HG02840 (cell line): Measurements from ENCODE around the gene NEK6.

Experiments
- ATAC-seq: cut with Tn5 transposase; IDR thresholded peaks from one replicate; pipeline ENCODE4 v1.9.1; 2021; ENCODE audit warnings: mild to moderate bottlenecking, moderate library complexity, moderate number of reproducible peaks; ENCODE audit not compliant: unreplicated experiment, low FRiP score

NEK6 gene

DNA sequence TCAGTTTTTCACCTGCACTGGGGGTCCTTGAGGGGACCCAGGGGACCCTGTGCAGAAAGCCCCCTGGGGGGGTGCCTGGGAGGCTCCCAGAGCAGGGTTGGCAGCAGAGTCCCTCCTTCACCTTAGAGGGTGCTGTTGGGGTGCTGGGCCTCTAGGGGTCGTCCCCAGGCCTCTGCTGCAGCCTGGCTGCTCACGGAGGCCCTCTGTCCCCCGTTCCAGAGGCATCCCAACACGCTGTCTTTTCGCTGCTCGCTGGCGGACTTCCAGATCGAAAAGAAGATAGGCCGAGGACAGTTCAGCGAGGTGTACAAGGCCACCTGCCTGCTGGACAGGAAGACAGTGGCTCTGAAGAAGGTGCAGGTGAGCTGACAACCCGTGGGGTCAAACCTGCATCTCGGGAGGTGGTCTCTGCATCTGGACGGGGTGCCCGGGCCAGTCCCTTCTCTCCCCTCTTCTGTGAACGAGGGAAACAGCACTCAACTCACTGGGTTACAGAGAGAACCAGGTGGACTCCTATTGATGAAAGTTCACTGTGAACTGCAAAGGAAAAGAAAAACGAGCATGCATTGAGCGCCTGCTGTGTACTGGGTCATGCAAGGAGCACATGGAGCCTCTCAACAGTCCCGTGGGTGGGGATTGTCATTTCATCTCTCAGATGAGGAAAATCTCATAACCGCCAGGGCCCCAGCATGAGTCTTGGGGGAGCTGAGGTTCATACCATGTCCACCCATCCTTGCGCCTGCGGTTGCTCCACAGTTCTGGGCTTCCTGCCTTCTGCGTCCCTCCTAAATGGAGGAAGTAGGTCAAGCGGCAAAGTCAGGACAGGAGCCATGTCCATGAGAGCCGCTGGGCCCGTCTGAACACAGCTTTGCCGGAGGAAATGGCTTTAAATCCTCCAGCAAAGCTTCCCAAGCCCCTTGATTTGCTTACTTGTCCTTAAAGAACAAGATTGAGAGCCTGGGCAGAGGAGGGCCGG is 54.8 kb downstream of the NEK6 start:
- no peak for ATAC-seq

DNA sequence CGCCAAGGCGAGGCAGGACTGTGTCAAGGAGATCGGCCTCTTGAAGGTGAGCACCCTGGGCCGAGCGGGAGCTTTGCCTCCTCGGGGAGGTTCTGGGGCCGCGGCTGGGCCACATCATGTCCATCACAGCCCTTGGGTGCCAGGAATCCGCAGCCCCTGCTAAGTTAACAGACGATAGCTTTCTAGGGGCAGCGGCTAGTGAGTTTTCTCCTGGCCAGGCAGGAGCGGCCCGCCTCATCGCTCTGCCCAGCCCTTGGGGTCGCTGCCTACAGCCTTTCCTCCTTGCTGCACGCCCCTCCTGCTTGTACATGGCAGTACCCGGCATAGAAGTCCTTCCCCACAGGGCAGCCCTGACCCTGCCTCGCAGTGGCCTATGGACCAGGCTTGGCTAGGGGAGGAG is 56.2 kb downstream of the NEK6 start:
- ATAC-seq, result no peak

DNA sequence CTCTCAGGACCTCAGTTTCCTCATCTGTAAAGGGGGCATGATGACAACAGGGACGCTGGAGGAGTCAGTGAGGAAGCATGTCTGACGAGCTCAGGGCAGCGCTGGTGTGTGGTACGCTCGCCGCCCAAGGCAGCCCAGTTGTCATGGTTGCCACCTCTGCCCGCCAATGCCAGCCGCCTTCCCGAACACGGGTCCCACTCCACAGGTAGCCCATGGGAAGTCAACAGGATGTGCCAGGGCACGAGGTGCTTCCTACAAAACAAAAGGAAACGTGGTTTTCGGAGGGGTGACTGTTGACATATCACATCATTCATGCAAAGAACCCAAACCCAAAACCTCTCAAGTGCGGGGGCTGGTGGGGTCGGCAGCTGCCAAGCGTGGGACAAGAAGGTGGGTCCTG is 58.1 kb downstream of the NEK6 start:
- ATAC-seq, result no peak

GRCh38 chr9:124320062-124320973 is 62.6 kb downstream of the NEK6 start:
- no peak for ATAC-seq

DNA sequence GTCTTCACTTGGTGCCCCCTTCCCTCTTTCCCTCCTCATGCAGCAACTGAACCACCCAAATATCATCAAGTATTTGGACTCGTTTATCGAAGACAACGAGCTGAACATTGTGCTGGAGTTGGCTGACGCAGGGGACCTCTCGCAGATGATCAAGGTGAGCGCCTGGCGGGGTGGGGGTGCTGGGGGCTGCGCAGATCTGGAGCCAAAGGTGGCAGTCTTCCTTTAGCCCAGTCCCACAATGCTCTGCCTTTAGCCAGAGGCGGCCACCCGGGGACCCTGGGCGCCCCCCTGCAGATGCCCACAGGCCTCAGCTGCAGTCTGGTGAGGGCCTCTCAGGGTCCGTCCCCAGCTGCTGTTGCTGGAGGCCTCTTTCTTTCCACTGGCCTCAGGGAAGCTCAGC is 63.7 kb downstream of the NEK6 start:
- no peak for ATAC-seq

GRCh38 chr9:124321935-124322334 is 64.2 kb downstream of the NEK6 start:
- no peak for ATAC-seq

DNA sequence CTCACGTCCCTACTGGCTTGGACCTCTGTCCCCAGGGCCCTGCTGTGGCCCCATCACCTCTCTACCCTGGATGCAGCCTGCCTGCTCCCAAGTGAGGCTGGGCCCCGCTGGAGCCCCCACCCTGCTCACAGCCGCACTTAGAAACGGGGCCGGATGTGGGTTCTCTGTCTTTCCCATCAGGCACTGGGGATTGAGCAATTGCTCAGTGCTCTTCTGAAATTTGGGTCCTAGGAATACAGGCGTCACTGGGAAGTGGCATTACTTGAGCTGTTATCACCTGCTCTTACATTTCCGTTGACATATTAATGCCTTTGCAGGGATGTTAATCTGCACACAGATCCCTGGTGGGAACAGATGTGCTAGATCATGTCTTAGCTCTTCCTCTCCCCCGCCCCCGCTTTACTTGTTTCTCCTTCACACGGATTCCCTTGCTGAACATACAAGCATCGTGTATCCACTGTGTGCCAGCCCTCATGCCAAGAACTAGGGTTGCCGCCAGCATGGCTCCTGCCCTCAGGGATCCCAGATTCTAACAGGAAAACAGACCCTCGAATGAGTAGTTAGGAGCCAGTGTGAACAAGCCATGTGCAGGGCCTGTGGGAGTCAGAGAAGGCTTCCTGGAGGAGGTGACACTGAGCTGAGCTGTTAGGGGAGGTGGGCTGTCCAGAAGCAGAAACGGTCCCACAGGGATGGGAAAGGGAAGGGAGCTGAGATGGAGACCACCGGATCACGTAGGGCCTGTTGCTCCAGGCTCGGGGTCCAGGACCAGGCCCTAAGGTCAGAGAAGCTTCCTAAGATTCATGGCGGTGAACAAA is 65.1 kb downstream of the NEK6 start:
- ATAC-seq, result no peak

- no peak for ATAC-seq
These were observed 66.2 kb downstream of the NEK6 start for GRCh38 chr9:124323904-124324303.

DNA sequence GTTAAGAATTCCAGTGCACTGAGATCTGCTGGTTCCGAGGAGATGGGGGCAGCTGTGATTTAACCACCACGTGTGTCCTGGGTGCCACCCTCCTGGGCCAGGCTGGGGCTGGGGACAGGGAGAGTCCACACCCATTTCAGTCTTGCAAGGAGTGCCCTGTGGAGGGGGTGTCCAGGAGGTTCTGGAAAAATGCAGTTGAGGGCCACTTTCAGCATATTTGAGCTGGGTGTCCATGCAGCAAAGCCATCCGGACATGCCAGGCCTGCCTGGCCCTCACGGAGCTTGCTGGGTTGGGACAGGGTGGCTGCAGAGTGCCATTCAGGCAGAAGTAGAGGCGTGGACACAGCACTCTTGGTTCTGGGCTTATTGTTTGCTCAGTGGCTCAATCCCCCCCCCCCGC is 68.1 kb downstream of the NEK6 start:
- no peak for ATAC-seq

DNA sequence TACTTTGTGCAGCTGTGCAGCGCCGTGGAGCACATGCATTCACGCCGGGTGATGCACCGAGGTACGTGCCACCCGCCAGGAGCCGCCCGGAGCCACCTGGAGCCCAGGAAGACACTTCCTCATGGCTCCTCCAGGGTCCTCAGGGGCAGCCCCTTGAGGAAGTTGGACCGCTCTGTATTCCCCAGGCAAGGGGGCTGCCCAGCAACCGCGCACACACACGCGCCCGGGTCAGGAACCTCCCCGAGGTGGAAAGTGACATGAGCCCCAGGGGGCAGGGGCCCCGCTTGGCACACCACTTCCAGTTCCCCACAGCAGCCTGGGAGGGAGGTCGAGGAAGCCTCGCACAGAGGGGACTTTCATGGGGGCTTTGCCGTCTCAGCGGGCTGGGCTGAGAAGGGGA is 68.6 kb downstream of the NEK6 start:
- no peak for ATAC-seq

DNA sequence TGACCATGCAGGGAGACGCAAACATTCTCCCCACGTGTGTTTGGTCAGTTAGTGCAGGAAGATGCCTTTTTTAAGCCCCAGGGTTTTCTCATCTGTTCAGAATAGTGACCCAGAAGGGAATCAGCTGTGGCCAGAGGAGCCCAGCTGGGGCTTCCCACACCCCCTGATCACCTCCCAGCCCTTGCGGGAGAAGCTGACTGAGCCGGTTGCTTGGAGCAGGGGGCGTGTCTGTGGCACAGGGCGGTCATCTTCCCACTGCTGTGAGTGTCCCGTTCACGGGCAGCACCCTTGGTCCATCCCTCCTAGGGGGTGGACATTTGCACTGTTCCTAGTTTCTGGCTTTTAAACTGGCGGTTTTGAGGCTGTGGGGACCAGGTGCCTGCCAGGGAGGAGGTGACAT is 69.7 kb downstream of the NEK6 start:
- no peak for ATAC-seq

- ATAC-seq, result no peak
These were observed 70.5 kb downstream of the NEK6 start for GRCh38 chr9:124328285-124328684.

DNA sequence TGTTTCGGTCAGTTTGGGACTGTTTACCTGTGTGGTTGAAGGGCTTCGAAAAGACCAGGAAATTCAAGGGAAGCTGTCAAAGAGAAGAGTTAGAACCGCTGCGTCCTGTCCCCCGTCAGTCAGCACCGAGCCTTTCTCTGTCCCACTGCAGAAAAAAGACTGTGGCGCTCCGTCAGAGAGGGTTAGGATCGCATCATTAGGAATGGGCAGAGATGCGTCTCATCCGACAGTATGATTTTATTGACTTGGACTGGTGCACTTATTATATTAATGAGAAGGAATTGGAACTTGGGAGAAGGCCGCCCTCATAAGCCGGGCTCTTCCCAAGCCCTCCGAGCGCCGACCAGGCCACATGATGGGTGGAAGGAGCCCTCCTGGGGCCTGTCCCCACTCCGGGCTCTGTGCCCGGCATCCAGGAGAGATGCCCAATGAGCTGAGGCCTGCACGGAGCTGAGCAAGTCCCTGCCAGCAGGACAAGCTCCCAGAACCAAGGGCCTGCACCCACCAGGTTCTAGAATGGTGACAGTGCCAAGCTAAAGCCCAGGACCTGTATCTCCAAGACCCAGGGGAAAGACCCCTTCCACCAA is 71.5 kb downstream of the NEK6 start:
- ATAC-seq, result no peak

GRCh38 chr9:124330011-124330697 is 72.4 kb downstream of the NEK6 start:
- ATAC-seq, result no peak

DNA sequence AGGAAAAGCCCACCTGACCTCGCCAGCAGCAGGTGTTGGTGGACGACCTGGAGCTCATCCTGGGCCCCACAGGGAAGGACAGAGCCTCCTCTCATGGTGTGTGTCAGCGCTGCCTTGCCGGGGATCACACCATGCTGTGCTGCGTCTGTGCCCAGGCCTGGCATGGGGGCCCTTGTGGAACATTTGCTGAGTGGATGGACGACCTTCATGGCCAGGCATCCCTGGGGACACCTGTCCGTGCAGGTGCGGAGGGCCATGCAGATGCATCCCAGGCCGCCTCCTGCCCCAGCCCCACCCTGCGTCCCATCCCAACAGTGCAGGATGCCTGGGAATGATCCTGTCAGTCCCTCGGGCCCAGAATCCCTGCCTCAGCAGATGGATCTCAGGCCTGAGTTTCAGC is 73.8 kb downstream of the NEK6 start:
- no peak for ATAC-seq

DNA sequence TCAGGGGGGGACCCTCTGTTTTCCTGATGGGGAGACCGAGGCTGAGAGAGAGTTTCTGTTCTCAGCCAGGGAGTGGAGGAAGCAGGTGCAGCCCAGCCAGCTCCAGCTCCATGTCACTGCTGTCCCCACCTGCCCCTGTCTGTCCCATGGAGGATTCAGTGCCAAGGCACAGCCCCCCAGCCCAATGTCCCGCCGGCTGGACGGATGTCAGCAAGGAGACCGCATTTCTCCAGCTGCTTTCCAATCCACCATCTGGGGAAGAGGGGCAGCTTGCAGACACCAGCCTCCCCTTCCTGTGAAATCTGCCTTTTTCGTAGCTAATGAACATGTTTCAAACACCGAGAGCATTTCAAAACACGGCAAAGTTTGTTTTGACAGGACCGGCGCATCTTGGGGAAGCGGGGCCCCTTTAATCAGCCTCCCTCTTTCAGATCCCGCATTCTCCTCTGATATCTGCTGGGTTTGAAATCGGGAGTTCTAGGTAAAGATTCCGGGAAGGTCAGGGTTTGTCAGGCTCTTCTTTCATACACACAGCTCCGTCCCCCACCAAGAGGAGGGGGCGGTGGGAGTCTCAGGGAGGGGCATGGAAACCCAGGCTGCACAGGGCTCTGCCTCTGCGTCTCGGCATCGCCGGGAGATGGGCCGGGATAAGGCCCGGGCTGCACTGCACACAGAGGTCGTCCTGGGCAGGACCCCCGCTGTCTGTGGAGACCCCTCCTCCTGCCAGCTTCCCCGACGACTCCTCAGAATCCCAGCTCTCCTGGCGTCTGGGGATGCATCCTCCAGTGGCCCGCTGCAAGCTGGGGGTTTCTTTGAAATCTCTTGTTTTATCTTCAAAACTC is 74.8 kb downstream of the NEK6 start:
- ATAC-seq, result no peak

- no peak for ATAC-seq
These were observed 75.4 kb downstream of the NEK6 start for GRCh38 chr9:124333203-124333579.

- ATAC-seq, result no peak
These were observed 77.0 kb downstream of the NEK6 start for GRCh38 chr9:124334568-124335319.
